ENCODE results near the gene DLGAP4.

The DLGAP4 gene

GRCh38 chr20:36418711-36419110 lies 112.6 kb downstream of the DLGAP4 start:
- no peak for DNase-seq
- Histone ChIP-seq H3K27me3 (replicated peaks; ENCODE audit: insufficient read depth, low read length) (peaks cover 13% of the 10 kb centered on the region), H4K20me1 (ENCODE audit: insufficient read depth, low read length) (no peaks in the 10 kb centered on the region)

GRCh38 chr20:36421641-36422040 lies 115.5 kb downstream of the DLGAP4 start:
- Histone ChIP-seq H3K9me2 (replicated peaks; ENCODE audit: insufficient read depth, low read length) (no peaks in the 10 kb centered on the region), H3K9ac (ENCODE audit: low read length) (no peak overlapping the region), H3K27me3 (replicated peaks; ENCODE audit: insufficient read depth, low read length) (peaks cover 13% of the 10 kb centered on the region), H3K4me2 (ENCODE audit: low read depth, low read length) (no peak overlapping the region), H3K9me3 (replicated peaks; ENCODE audit: insufficient read depth, low read length) (no peaks in the 10 kb centered on the region), H4K20me1 (ENCODE audit: insufficient read depth, low read length) (no peaks in the 10 kb centered on the region), H3F3A (ENCODE audit: insufficient read depth, low read length) (no peaks in the 10 kb centered on the region), H3K36me3 (replicated peaks; ENCODE audit: insufficient read depth, low read length) (no peaks in the 10 kb centered on the region), H3K27ac (ENCODE audit: low read length) (no peak overlapping the region), H2AFZ (ENCODE audit: low read length) (no peak overlapping the region), H3K79me2 (ENCODE audit: low read length) (no peaks in the 10 kb centered on the region), H3K4me3 (ENCODE audit: low read length) (no peak overlapping the region), H3K4me1 (ENCODE audit: low read length) (no peaks in the 10 kb centered on the region)
- DNase-seq = no peak
- TF ChIP-seq EZH2 (optimal IDR thresholded peaks at IDR 0.05; ENCODE audit: low read depth, low read length) (no peak), EZH2phosphoT487 (IDR thresholded peaks at IDR 0.05; ENCODE audit: low read length) (no peak), CTCF (IDR thresholded peaks at IDR 0.05; ENCODE audit: low read length) (no peak)

More at GRCh38 chr20:36418711-36419110, 112.6 kb downstream of the DLGAP4 start:
- Histone ChIP-seq H3K4me2 (ENCODE audit: low read depth, low read length) (no peak overlapping the region), H3K9me2 (replicated peaks; ENCODE audit: insufficient read depth, low read length) (no peaks in the 10 kb centered on the region), H3F3A (ENCODE audit: insufficient read depth, low read length) (no peaks in the 10 kb centered on the region), H3K27ac (ENCODE audit: low read length) (no peak overlapping the region), H2AFZ (ENCODE audit: low read length) (no peak overlapping the region), H3K4me1 (ENCODE audit: low read length) (no peaks in the 10 kb centered on the region), H3K9me3 (replicated peaks; ENCODE audit: insufficient read depth, low read length) (no peaks in the 10 kb centered on the region), H3K36me3 (replicated peaks; ENCODE audit: insufficient read depth, low read length) (no peaks in the 10 kb centered on the region), H3K4me3 (ENCODE audit: low read length) (no peak overlapping the region), H3K79me2 (ENCODE audit: low read length) (no peaks in the 10 kb centered on the region), H3K9ac (ENCODE audit: low read length) (no peak overlapping the region)
- no peak for TF ChIP-seq EZH2phosphoT487 (IDR thresholded peaks at IDR 0.05; ENCODE audit: low read length)
- TF ChIP-seq CTCF (IDR thresholded peaks at IDR 0.05; ENCODE audit: low read length) = no peak
- no peak for TF ChIP-seq EZH2 (optimal IDR thresholded peaks at IDR 0.05; ENCODE audit: low read depth, low read length)

- Histone ChIP-seq H4K20me1 (ENCODE audit: insufficient read depth, low read length) (no peaks in the 10 kb centered on the region), H3K9me2 (replicated peaks; ENCODE audit: insufficient read depth, low read length) (no peaks in the 10 kb centered on the region), H2AFZ (ENCODE audit: low read length) (no peak overlapping the region), H3K27me3 (replicated peaks; ENCODE audit: insufficient read depth, low read length) (peaks cover 13% of the 10 kb centered on the region), H3K79me2 (ENCODE audit: low read length) (no peaks in the 10 kb centered on the region), H3K4me3 (ENCODE audit: low read length) (no peak overlapping the region), H3K9me3 (replicated peaks; ENCODE audit: insufficient read depth, low read length) (no peaks in the 10 kb centered on the region), H3K4me1 (ENCODE audit: low read length) (no peaks in the 10 kb centered on the region), H3K36me3 (replicated peaks; ENCODE audit: insufficient read depth, low read length) (no peaks in the 10 kb centered on the region), H3K9ac (ENCODE audit: low read length) (no peak overlapping the region), H3K27ac (ENCODE audit: low read length) (no peak overlapping the region), H3F3A (ENCODE audit: insufficient read depth, low read length) (no peaks in the 10 kb centered on the region), H3K4me2 (ENCODE audit: low read depth, low read length) (no peak overlapping the region)
- TF ChIP-seq CTCF (IDR thresholded peaks at IDR 0.05; ENCODE audit: low read length) (no peak), EZH2phosphoT487 (IDR thresholded peaks at IDR 0.05; ENCODE audit: low read length) (no peak), EZH2 (optimal IDR thresholded peaks at IDR 0.05; ENCODE audit: low read depth, low read length) (no peak)
- no peak for DNase-seq
Measured at GRCh38 chr20:36424314-36424713, 118.2 kb downstream of the DLGAP4 start.
